Right lobe of liver (tissue), 4 donors: ENCODE results near the gene CCDC149.

Experiments used
- POLR2A ChIP-seq: fragments of 450-650 bp; IDR thresholded peaks from one replicate; pipeline ENCODE4 v1.6.1; 2017; ENCODE audit warnings: antibody characterized with exemption, mild to moderate bottlenecking
- TF ChIP-seq, protein P1 (sequence below), 4 donors: fragments of 200-600 bp in 3 of 4; fragments of 450-650 bp in 1 of 4; IDR thresholded peaks; one replicate each; pipeline versions ENCODE4 v1.5.1 to v1.8.0; 2016 to 2022; ENCODE audit warnings: antibody characterized with exemption in 4 of 4, mild to moderate bottlenecking in 2 of 4
- donor health status: DM: no; HTN: no; CAD: no.
- donor health status: DM: no; HTN: no; CAD: no.
- donor health status: DM: no; HTN: yes; CAD: no.

GRCh38 chr4:24816797-24817196 is 96.0 kb downstream of the CCDC149 start:
- TF ChIP-seq, protein P1, sequence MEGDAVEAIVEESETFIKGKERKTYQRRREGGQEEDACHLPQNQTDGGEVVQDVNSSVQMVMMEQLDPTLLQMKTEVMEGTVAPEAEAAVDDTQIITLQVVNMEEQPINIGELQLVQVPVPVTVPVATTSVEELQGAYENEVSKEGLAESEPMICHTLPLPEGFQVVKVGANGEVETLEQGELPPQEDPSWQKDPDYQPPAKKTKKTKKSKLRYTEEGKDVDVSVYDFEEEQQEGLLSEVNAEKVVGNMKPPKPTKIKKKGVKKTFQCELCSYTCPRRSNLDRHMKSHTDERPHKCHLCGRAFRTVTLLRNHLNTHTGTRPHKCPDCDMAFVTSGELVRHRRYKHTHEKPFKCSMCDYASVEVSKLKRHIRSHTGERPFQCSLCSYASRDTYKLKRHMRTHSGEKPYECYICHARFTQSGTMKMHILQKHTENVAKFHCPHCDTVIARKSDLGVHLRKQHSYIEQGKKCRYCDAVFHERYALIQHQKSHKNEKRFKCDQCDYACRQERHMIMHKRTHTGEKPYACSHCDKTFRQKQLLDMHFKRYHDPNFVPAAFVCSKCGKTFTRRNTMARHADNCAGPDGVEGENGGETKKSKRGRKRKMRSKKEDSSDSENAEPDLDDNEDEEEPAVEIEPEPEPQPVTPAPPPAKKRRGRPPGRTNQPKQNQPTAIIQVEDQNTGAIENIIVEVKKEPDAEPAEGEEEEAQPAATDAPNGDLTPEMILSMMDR (IDR thresholded peaks at IDR 0.05) = no peak
- TF ChIP-seq POLR2A = no peak
